GM12875 (cell line): Measurements from ENCODE around the gene GABARAPL1.
"Not testable (repeated sequence)": the region's sequence is repeated elsewhere in the genome, so short reads cannot be mapped to it uniquely, and the experiment has no call there.

Experiments used
- H3K4me3 ChIP-seq: one replicate; pipeline ENCODE4 v1.5.1; 2011; ENCODE audit warnings: low read depth, low read length, control low read depth
- TF ChIP-seq, protein P1 (sequence below): IDR thresholded peaks from 2 replicates; pipeline ENCODE4 v1.5.1; 2011; ENCODE audit warnings: low read depth, mild to moderate bottlenecking, control low read depth, inconsistent platforms, low read length, moderate library complexity, borderline replicate concordance; ENCODE audit not compliant: insufficient read depth

The GABARAPL1 gene

GRCh38 chr12:10221846-10222245 lies 9.2 kb downstream of the GABARAPL1 start:
- TF ChIP-seq, protein P1, sequence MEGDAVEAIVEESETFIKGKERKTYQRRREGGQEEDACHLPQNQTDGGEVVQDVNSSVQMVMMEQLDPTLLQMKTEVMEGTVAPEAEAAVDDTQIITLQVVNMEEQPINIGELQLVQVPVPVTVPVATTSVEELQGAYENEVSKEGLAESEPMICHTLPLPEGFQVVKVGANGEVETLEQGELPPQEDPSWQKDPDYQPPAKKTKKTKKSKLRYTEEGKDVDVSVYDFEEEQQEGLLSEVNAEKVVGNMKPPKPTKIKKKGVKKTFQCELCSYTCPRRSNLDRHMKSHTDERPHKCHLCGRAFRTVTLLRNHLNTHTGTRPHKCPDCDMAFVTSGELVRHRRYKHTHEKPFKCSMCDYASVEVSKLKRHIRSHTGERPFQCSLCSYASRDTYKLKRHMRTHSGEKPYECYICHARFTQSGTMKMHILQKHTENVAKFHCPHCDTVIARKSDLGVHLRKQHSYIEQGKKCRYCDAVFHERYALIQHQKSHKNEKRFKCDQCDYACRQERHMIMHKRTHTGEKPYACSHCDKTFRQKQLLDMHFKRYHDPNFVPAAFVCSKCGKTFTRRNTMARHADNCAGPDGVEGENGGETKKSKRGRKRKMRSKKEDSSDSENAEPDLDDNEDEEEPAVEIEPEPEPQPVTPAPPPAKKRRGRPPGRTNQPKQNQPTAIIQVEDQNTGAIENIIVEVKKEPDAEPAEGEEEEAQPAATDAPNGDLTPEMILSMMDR: no peak
- H3K4me3 ChIP-seq: no peak overlapping the region

- TF ChIP-seq, protein P1: no peak
- no peak overlapping the region for H3K4me3 ChIP-seq
Measured at GRCh38 chr12:10223208-10223607, 10.5 kb downstream of the GABARAPL1 start.

- not testable (repeated sequence) for H3K4me3 ChIP-seq
Measured at GRCh38 chr12:10225426-10225825, 12.7 kb downstream of the GABARAPL1 start.

GRCh38 chr12:10226086-10226485 lies 13.4 kb downstream of the GABARAPL1 start:
- TF ChIP-seq, protein P1: no peak
- H3K4me3 ChIP-seq: no peak overlapping the region

DNA sequence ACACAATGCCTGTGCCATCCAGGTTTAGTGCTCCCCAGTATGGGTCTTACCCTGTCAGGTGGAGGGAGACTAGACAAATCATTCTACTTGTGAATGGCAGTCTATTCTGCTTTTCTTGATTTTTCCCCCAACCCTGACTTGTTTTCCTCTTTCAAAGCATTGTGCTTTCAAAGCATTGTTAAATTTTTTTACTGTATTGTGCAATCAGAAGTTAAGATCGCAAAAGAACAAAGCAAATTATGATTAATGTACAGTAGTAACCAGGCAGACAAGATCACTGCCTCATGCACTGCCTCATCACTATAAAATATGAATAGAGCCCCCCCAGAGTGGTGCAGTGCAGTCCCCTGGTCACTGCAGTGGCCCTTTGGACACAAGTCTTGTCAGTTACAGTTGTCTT lies 14.1 kb downstream of the GABARAPL1 start:
- H3K4me3 ChIP-seq: no peak overlapping the region
- TF ChIP-seq, protein P1: no peak

- TF ChIP-seq, protein P1: no peak
- H3K4me3 ChIP-seq: no peak overlapping the region
Measured at GRCh38 chr12:10227648-10228047, 15.0 kb downstream of the GABARAPL1 start.

DNA sequence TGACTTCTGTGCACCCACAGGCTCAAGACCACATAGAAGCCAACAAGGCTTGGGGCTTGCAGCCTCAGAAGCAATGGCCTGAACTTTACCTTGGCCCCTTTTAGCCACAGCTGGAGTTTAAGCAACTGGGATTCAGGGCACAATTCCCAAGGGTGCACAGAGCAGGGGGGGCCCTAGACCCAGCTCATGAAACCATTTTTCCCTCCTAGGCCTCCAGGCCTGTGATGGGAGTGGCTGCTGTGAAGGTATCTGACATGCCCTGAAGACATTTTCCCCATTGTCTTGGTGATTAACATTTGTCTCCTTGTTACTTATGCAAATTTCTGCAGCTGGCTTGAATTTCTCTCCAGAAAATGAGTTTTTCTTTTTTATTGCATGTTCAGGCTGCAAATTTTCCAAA lies 21.9 kb downstream of the GABARAPL1 start:
- no peak overlapping the region for H3K4me3 ChIP-seq

More for the DNA sequence above, 21.9 kb downstream of the GABARAPL1 start:
- TF ChIP-seq, protein P1: no peak
